Large intestine (tissue), 3 donors: ENCODE results near the gene PTPRK. TPM values are rescaled to one million over a fixed set of nuclear protein-coding genes. Genes with fewer than 3 reads are reported as not detected.
A peak's percentile ranks its signal among the peaks of the same experiment; 100 is the strongest.

Experiments
- DNase-seq, 2 donors: peaks; one replicate each; pipeline versions ENCODE4 v3.0.0 to v3.0.0-alpha.2; 2013
- H3K27ac ChIP-seq: one replicate; pipeline ENCODE4 v1.5.1; 2013; ENCODE audit warnings: low read length
- H3K27me3 ChIP-seq: 2 replicates; pipeline ENCODE4 v1.6.1; 2013; ENCODE audit warnings: low read length; ENCODE audit not compliant: control insufficient read depth, insufficient read depth
- H3K36me3 ChIP-seq: 2 replicates; pipeline ENCODE4 v1.6.1; 2013; ENCODE audit warnings: low read length; ENCODE audit not compliant: control insufficient read depth, insufficient read depth
- H3K4me1 ChIP-seq: one replicate; pipeline ENCODE4 v1.6.1; 2013; ENCODE audit warnings: low read length; ENCODE audit not compliant: control insufficient read depth, insufficient read depth
- H3K4me3 ChIP-seq: one replicate; pipeline ENCODE4 v1.5.1; 2013; ENCODE audit warnings: low read length
- H3K9me3 ChIP-seq: one replicate; pipeline ENCODE4 v1.6.1; 2013; ENCODE audit warnings: mild to moderate bottlenecking, low read depth, low read length, moderate library complexity; ENCODE audit not compliant: control insufficient read depth
- WGBS: methylation state at CpG from one replicate; pipeline ENCODE4 v1.1.5; 2013; ENCODE audit warnings: low lambda C conversion rate; ENCODE audit not compliant: insufficient coverage; 5-methylcytosine and 5-hydroxymethylcytosine counted together
- polyA plus RNA-seq: library from polyadenylated mRNA; unstranded; fragments of 120-200 nt; gene quantifications from one replicate; pipeline ENCODE4 v1.2.1, GENCODE V29; 2013

Gene PTPRK
- polyA plus RNA-seq, 1 donor = 65.4 TPM

GRCh38 chr6:128337619-128338018 is 182.8 kb downstream of the PTPRK start:
- DNase-seq = no peak
- H3K9me3 ChIP-seq = no peaks in the 10 kb centered on the region
- H3K27me3 ChIP-seq = no peaks in the 10 kb centered on the region
- peaks cover 8% of the 10 kb centered on the region for H3K4me1 ChIP-seq
- no peaks in the 10 kb centered on the region for H3K36me3 ChIP-seq
- H3K27ac ChIP-seq = no peak overlapping the region
- H3K4me3 ChIP-seq = no peak overlapping the region
- no CpG with 5 or more reads among the region's 1 CpG for WGBS

- no peak overlapping the region for H3K27ac ChIP-seq
- H3K36me3 ChIP-seq = no peaks in the 10 kb centered on the region
- H3K4me3 ChIP-seq = no peak overlapping the region
- no peak for DNase-seq
- WGBS = no CpG with 5 or more reads among the region's 3 CpGs
- H3K27me3 ChIP-seq = no peaks in the 10 kb centered on the region
- no peaks in the 10 kb centered on the region for H3K9me3 ChIP-seq
- H3K4me1 ChIP-seq = peaks cover 8% of the 10 kb centered on the region
Observed at GRCh38 chr6:128336436-128337095, 183.8 kb downstream of the PTPRK start.

GRCh38 chr6:128335963-128336362 is 184.4 kb downstream of the PTPRK start:
- 80% methylated on average over 1 of the region's 1 CpG for WGBS
- no peak for DNase-seq
- Histone ChIP-seq H3K4me3 (no peak overlapping the region), H3K36me3 (no peaks in the 10 kb centered on the region), H3K9me3 (no peaks in the 10 kb centered on the region), H3K27ac (no peak overlapping the region), H3K27me3 (no peaks in the 10 kb centered on the region), H3K4me1 (peaks cover 8% of the 10 kb centered on the region)

GRCh38 chr6:128333581-128334223 is 186.7 kb downstream of the PTPRK start:
- WGBS = no CpG with 5 or more reads among the region's 5 CpGs
- no peaks in the 10 kb centered on the region for H3K27me3 ChIP-seq
- no peaks in the 10 kb centered on the region for H3K4me1 ChIP-seq
- no peak overlapping the region for H3K27ac ChIP-seq
- H3K4me3 ChIP-seq = no peak overlapping the region
- peak in 1 of 2 donors; percentile 48 for DNase-seq
- H3K36me3 ChIP-seq = peaks cover 2% of the 10 kb centered on the region
- no peaks in the 10 kb centered on the region for H3K9me3 ChIP-seq

- DNase-seq = no peak
- Histone ChIP-seq H3K4me3 (no peak overlapping the region), H3K36me3 (peaks cover 2% of the 10 kb centered on the region), H3K27me3 (no peaks in the 10 kb centered on the region), H3K9me3 (no peaks in the 10 kb centered on the region), H3K27ac (no peak overlapping the region), H3K4me1 (no peaks in the 10 kb centered on the region)
- no CpG with 5 or more reads among the region's 3 CpGs for WGBS
Observed at GRCh38 chr6:128327890-128328289, 192.5 kb downstream of the PTPRK start.

GRCh38 chr6:128323011-128323410 is 197.4 kb downstream of the PTPRK start:
- no peak for DNase-seq
- WGBS = no CpG with 5 or more reads among the region's 1 CpG
- H3K4me1 ChIP-seq = no peaks in the 10 kb centered on the region
- no peak overlapping the region for H3K4me3 ChIP-seq
- no peaks in the 10 kb centered on the region for H3K9me3 ChIP-seq
- H3K36me3 ChIP-seq = peaks cover 6% of the 10 kb centered on the region
- no peak overlapping the region for H3K27ac ChIP-seq
- H3K27me3 ChIP-seq = no peaks in the 10 kb centered on the region

- H3K27ac ChIP-seq = no peak overlapping the region
- peaks cover 6% of the 10 kb centered on the region for H3K36me3 ChIP-seq
- H3K4me3 ChIP-seq = no peak overlapping the region
- H3K9me3 ChIP-seq = no peaks in the 10 kb centered on the region
- H3K4me1 ChIP-seq = no peaks in the 10 kb centered on the region
- no peak for DNase-seq
- H3K27me3 ChIP-seq = no peaks in the 10 kb centered on the region
- 100% methylated on average over 1 of the region's 1 CpG for WGBS
Observed at GRCh38 chr6:128319946-128320345, 200.5 kb downstream of the PTPRK start.

GRCh38 chr6:128319157-128319556 is 201.2 kb downstream of the PTPRK start:
- Histone ChIP-seq H3K27ac (no peak overlapping the region), H3K27me3 (no peaks in the 10 kb centered on the region), H3K9me3 (no peaks in the 10 kb centered on the region), H3K36me3 (peaks cover 6% of the 10 kb centered on the region), H3K4me1 (no peaks in the 10 kb centered on the region), H3K4me3 (no peak overlapping the region)
- no peak for DNase-seq
- 100% methylated on average over 2 of the region's 3 CpGs for WGBS

- no peaks in the 10 kb centered on the region for H3K9me3 ChIP-seq
- no peaks in the 10 kb centered on the region for H3K36me3 ChIP-seq
- H3K27me3 ChIP-seq = no peaks in the 10 kb centered on the region
- H3K4me3 ChIP-seq = no peak overlapping the region
- no peaks in the 10 kb centered on the region for H3K4me1 ChIP-seq
- WGBS = 100% methylated on average over 1 of the region's 8 CpGs
- no peak overlapping the region for H3K27ac ChIP-seq
- no peak for DNase-seq
Observed at GRCh38 chr6:128316258-128316929, 204.0 kb downstream of the PTPRK start.

- H3K9me3 ChIP-seq = no peaks in the 10 kb centered on the region
- no peaks in the 10 kb centered on the region for H3K4me1 ChIP-seq
- no peaks in the 10 kb centered on the region for H3K27me3 ChIP-seq
- DNase-seq = no peak
- H3K27ac ChIP-seq = no peak overlapping the region
- H3K36me3 ChIP-seq = no peaks in the 10 kb centered on the region
- H3K4me3 ChIP-seq = no peak overlapping the region
Observed at GRCh38 chr6:128314190-128314589, 206.2 kb downstream of the PTPRK start.
